ENCODE measurements around the gene RHEX.

RHEX gene

DNA sequence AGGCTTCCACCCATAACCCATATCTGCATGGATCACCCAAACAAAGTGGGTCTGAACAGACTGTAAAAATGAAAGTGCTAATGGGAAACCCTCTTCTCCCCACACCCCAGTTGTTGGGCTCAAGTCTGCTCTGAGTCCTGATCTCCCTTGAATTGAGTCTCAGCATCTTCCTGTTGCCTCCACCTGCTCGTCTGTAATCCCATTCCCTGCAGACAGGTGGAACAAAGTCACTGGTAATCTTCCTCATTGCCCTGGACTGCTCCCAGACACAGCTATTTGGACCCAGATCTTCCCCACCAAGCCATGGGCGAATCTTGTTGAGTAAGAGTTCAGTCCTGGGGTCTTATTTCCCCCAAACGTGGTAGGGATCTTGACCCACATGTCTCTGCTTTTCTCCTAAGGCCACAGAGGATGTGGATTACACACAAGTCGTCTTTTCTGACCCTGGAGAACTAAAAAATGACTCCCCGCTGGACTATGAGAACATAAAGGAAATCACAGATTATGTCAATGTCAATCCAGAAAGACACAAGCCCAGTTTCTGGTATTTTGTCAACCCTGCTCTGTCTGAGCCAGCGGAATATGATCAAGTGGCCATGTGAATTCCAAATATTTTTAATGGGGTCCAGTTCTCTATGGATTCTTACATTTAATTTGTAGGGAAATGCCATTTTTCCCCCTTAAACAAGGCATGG is 48.5 kb downstream of the RHEX start:
- TF ChIP-seq, protein P1, sequence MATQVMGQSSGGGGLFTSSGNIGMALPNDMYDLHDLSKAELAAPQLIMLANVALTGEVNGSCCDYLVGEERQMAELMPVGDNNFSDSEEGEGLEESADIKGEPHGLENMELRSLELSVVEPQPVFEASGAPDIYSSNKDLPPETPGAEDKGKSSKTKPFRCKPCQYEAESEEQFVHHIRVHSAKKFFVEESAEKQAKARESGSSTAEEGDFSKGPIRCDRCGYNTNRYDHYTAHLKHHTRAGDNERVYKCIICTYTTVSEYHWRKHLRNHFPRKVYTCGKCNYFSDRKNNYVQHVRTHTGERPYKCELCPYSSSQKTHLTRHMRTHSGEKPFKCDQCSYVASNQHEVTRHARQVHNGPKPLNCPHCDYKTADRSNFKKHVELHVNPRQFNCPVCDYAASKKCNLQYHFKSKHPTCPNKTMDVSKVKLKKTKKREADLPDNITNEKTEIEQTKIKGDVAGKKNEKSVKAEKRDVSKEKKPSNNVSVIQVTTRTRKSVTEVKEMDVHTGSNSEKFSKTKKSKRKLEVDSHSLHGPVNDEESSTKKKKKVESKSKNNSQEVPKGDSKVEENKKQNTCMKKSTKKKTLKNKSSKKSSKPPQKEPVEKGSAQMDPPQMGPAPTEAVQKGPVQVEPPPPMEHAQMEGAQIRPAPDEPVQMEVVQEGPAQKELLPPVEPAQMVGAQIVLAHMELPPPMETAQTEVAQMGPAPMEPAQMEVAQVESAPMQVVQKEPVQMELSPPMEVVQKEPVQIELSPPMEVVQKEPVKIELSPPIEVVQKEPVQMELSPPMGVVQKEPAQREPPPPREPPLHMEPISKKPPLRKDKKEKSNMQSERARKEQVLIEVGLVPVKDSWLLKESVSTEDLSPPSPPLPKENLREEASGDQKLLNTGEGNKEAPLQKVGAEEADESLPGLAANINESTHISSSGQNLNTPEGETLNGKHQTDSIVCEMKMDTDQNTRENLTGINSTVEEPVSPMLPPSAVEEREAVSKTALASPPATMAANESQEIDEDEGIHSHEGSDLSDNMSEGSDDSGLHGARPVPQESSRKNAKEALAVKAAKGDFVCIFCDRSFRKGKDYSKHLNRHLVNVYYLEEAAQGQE (IDR thresholded peaks at IDR 0.05; ENCODE audit: insufficient read depth in 1 of 2, low read depth in 2 of 2, low read length in 2 of 2) = no peak
- no peak for TF ChIP-seq POLR2AphosphoS5 (IDR thresholded peaks at IDR 0.05; ENCODE audit: low read depth, low read length)
- TF ChIP-seq FOXP2 (optimal IDR thresholded peaks at IDR 0.05; ENCODE audit: borderline replicate concordance, extremely low read depth, extremely low read length, insufficient read depth) = no peak
- TF ChIP-seq SIN3A (IDR thresholded peaks at IDR 0.05; ENCODE audit: borderline replicate concordance, insufficient read depth, low read length) = no peak

DNA sequence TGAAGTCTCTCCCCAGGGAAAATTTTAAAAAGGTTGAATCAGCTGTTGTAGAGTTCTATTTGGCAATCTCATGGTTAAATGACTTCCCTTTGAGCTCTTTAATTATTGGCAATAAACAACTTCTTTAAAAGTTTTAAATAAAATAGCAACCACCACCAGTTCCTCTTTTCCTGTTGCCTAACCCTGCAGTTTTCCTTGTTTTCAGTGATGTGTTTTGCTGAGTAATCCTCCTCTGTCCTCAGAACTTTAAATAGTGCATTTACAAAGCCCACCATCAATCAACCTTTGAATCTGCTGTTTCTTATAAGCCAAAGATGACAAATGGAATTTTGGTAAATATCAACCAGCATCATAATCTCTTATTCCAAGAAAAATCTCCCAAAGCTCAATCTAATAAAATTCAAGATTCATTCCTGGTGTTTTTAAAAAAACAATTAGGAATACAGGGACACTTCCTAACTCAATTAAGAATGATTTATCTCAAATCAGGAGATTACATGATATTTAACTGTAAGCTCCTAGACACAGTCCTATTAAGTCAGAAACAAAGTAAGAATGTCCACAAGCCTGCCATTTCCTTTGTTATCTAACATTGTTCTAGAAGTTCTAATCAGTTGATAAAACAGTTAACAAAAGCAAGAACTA is 49.4 kb downstream of the RHEX start:
- TF ChIP-seq FOXP2 (optimal IDR thresholded peaks at IDR 0.05; ENCODE audit: borderline replicate concordance, extremely low read depth, extremely low read length, insufficient read depth) = no peak
- TF ChIP-seq, protein P1 (IDR thresholded peaks at IDR 0.05; ENCODE audit: insufficient read depth in 1 of 2, low read depth in 2 of 2, low read length in 2 of 2) = no peak
- no peak for TF ChIP-seq SIN3A (IDR thresholded peaks at IDR 0.05; ENCODE audit: borderline replicate concordance, insufficient read depth, low read length)
- no peak for TF ChIP-seq POLR2AphosphoS5 (IDR thresholded peaks at IDR 0.05; ENCODE audit: low read depth, low read length)
- no peak for TF ChIP-seq TAF1 (IDR thresholded peaks at IDR 0.05; ENCODE audit: borderline replicate concordance, insufficient read depth, low read length)

DNA sequence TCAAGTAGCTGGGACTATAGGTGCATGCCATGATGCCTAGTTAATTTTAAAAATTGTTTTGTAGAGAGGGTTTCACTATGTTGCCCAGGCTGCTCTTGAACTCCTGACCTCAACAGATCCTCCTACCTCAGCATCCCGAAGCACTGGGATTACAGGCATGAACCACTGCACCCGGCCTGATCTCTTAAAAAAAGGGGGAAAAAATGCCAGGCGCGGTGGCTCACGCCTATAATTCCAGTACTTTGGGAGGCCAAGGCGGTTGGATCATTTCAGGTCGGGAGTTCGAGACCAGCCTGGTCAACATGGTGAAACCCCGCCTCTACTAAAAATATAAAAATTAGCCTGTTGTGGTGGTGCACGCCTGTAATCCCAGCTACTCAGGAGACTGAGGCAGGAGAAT is 51.0 kb downstream of the RHEX start:
- TF ChIP-seq FOXP2 (optimal IDR thresholded peaks at IDR 0.05; ENCODE audit: borderline replicate concordance, extremely low read depth, extremely low read length, insufficient read depth) = no peak
- TF ChIP-seq POLR2AphosphoS5 (IDR thresholded peaks at IDR 0.05; ENCODE audit: low read depth, low read length) = no peak
- TF ChIP-seq, protein P1 (IDR thresholded peaks at IDR 0.05; ENCODE audit: insufficient read depth in 1 of 2, low read depth in 2 of 2, low read length in 2 of 2) = no peak
- no peak for TF ChIP-seq SIN3A (IDR thresholded peaks at IDR 0.05; ENCODE audit: borderline replicate concordance, insufficient read depth, low read length)
- no peak for TF ChIP-seq TAF1 (IDR thresholded peaks at IDR 0.05; ENCODE audit: borderline replicate concordance, insufficient read depth, low read length)

DNA sequence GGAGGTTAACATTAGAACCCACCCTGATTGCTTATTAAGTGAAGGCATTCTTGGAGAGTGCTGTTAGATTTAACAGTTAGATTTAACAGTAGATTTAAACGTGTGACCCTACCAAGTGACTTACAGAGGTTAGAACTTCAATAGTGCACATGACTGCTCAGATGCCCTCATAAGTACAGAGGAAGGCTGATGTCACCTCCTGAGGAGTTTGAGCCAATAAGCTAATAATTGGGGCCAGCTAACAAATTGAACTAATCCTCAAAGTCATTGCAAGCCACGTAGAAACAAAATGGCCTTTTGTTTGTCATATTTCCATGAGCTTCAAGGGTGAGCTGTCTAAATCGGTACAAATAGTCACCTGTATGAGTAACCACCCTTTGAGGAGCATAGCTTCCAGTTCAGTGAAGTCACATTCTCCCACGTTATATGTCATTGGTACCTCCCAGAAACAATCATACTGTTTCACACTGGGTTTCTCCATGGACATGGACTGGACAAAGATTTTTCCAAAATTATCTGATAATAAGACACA is 52.6 kb downstream of the RHEX start:
- TF ChIP-seq SIN3A (IDR thresholded peaks at IDR 0.05; ENCODE audit: borderline replicate concordance, insufficient read depth, low read length) (no peak), POLR2AphosphoS5 (IDR thresholded peaks at IDR 0.05; ENCODE audit: low read depth, low read length) (no peak)

DNA sequence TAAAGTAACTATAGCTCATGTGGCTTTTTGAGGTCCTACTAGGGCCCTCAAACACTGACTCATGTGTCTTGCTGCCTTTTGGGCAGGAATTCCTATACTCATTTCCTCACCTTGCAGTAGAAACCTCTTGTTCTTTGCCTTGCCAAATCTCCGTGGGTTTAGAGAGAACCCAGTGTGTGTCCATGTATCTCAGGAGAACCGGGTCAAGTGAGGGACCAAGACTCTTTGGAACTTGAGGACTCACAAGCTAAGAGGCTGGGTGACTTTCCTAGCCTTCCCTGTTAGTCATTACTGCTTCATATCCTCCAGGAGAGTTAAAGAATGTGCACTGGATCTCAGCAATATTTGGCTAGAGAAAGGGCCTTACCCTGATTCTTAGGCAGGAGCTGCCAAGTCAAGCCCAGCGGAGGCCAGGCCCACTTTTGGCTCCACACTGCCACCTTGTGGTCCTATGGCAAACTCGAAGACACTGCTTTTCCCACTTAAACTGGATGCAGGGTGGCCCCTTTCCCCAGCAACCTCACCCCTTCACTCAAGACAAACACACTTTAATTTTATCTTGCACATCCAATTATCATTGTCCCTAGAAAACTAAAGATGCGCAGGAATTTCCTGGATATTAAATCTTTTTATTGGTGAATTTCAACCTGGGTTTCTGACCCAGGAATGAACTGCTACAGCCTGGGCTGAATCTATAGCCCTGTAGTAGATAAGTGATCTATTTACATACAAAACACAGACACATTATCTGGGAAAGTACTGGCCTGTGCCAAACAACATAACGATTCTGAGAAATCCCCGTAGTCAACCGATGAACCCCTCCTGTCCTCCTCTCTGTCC is 53.6 kb downstream of the RHEX start:
- TF ChIP-seq, protein P1 (IDR thresholded peaks at IDR 0.05; ENCODE audit: insufficient read depth in 1 of 2, low read depth in 2 of 2, low read length in 2 of 2) = no peak
- no peak for TF ChIP-seq TAF1 (IDR thresholded peaks at IDR 0.05; ENCODE audit: borderline replicate concordance, insufficient read depth, low read length)
- no peak for TF ChIP-seq SIN3A (IDR thresholded peaks at IDR 0.05; ENCODE audit: borderline replicate concordance, insufficient read depth, low read length)
- no peak for TF ChIP-seq POLR2AphosphoS5 (IDR thresholded peaks at IDR 0.05; ENCODE audit: low read depth, low read length)
- no peak for TF ChIP-seq FOXP2 (optimal IDR thresholded peaks at IDR 0.05; ENCODE audit: borderline replicate concordance, extremely low read depth, extremely low read length, insufficient read depth)
